ENCODE data around the gene HIVEP3. TPM values are rescaled to one million over a fixed set of nuclear protein-coding genes. Genes with fewer than 3 reads are reported as not detected.

Gene HIVEP3
- polyA plus RNA-seq, 1 of the 3 experiments (the other 2 are of a cell fraction) = 6.4 TPM

- Histone ChIP-seq H3F3A (replicated peaks; ENCODE audit: insufficient read depth) (no peaks in the 10 kb centered on the region), H3K4me1 (ENCODE audit: control insufficient read depth in 1 of 2, insufficient read depth in 2 of 2, low read depth in 1 of 2, low read length in 1 of 2) (peaks cover 0 to 36% of the 10 kb centered on the region in 2 experiments; a peak in 2 of 4 replicates), H3K27ac (ENCODE audit: low read depth in 2 of 2, low read length in 1 of 2) (no peak overlapping the region), H3K79me2 (ENCODE audit: insufficient read depth) (no peaks in the 10 kb centered on the region), H4K20me1 (ENCODE audit: insufficient read depth) (no peaks in the 10 kb centered on the region), H3K36me3 (replicated peaks in 1 of 2; ENCODE audit: control insufficient read depth in 1 of 2, insufficient read depth in 2 of 2, low read length in 1 of 2) (no peaks in the 10 kb centered on the region), H3K9me3 (no peaks in the 10 kb centered on the region), H3K27me3 (ENCODE audit: insufficient read depth) (no peaks in the 10 kb centered on the region), H3K9me2 (no peaks in the 10 kb centered on the region), H3K4me2 (no peak overlapping the region), H2AFZ (ENCODE audit: low read depth) (no peak overlapping the region), H3K9ac (no peak overlapping the region), H3K4me3 (ENCODE audit: low read depth in 2 of 2, low read length in 1 of 2) (no peak overlapping the region)
- DNase-seq = no peak
- TF ChIP-seq GABPA (IDR thresholded peaks at IDR 0.05; ENCODE audit: low read depth) (no peak), TEAD4 (IDR thresholded peaks at IDR 0.05; ENCODE audit: borderline replicate concordance, insufficient read depth) (no peak), FOXJ3 (CRISPR knock-in tag; IDR thresholded peaks at IDR 0.05) (no peak), EZH2phosphoT487 (IDR thresholded peaks at IDR 0.05; ENCODE audit: borderline replicate concordance, low read depth) (no peak), RAD21 (IDR thresholded peaks at IDR 0.05; ENCODE audit: low read length) (no peak), TCF12 (IDR thresholded peaks at IDR 0.05) (no peak), SIN3A (IDR thresholded peaks at IDR 0.05; ENCODE audit: borderline replicate concordance, low read depth, low read length) (no peak), FOXM1 (IDR thresholded peaks at IDR 0.05; ENCODE audit: low read depth) (no peak), MEF2A (IDR thresholded peaks at IDR 0.05; ENCODE audit: borderline replicate concordance, low read depth) (no peak), RCOR1 (IDR thresholded peaks at IDR 0.05; ENCODE audit: low read length) (no peak)
- TF ChIP-seq, protein P1, sequence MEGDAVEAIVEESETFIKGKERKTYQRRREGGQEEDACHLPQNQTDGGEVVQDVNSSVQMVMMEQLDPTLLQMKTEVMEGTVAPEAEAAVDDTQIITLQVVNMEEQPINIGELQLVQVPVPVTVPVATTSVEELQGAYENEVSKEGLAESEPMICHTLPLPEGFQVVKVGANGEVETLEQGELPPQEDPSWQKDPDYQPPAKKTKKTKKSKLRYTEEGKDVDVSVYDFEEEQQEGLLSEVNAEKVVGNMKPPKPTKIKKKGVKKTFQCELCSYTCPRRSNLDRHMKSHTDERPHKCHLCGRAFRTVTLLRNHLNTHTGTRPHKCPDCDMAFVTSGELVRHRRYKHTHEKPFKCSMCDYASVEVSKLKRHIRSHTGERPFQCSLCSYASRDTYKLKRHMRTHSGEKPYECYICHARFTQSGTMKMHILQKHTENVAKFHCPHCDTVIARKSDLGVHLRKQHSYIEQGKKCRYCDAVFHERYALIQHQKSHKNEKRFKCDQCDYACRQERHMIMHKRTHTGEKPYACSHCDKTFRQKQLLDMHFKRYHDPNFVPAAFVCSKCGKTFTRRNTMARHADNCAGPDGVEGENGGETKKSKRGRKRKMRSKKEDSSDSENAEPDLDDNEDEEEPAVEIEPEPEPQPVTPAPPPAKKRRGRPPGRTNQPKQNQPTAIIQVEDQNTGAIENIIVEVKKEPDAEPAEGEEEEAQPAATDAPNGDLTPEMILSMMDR (IDR thresholded peaks at IDR 0.05) = no peak
- TF ChIP-seq, protein P2, sequence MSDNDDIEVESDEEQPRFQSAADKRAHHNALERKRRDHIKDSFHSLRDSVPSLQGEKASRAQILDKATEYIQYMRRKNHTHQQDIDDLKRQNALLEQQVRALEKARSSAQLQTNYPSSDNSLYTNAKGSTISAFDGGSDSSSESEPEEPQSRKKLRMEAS (IDR thresholded peaks at IDR 0.05; ENCODE audit: low read depth) = no peak
- TF ChIP-seq, protein P3, sequence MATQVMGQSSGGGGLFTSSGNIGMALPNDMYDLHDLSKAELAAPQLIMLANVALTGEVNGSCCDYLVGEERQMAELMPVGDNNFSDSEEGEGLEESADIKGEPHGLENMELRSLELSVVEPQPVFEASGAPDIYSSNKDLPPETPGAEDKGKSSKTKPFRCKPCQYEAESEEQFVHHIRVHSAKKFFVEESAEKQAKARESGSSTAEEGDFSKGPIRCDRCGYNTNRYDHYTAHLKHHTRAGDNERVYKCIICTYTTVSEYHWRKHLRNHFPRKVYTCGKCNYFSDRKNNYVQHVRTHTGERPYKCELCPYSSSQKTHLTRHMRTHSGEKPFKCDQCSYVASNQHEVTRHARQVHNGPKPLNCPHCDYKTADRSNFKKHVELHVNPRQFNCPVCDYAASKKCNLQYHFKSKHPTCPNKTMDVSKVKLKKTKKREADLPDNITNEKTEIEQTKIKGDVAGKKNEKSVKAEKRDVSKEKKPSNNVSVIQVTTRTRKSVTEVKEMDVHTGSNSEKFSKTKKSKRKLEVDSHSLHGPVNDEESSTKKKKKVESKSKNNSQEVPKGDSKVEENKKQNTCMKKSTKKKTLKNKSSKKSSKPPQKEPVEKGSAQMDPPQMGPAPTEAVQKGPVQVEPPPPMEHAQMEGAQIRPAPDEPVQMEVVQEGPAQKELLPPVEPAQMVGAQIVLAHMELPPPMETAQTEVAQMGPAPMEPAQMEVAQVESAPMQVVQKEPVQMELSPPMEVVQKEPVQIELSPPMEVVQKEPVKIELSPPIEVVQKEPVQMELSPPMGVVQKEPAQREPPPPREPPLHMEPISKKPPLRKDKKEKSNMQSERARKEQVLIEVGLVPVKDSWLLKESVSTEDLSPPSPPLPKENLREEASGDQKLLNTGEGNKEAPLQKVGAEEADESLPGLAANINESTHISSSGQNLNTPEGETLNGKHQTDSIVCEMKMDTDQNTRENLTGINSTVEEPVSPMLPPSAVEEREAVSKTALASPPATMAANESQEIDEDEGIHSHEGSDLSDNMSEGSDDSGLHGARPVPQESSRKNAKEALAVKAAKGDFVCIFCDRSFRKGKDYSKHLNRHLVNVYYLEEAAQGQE (IDR thresholded peaks at IDR 0.05; ENCODE audit: low read depth, low read length) = no peak
- 93% methylated on average over 2 of the region's 2 CpGs for WGBS (ENCODE audit: low lambda C conversion rate)
- CTCF ChIA-PET = no interaction called here
- POLR2A ChIA-PET = no interaction called here
Observed at GRCh38 chr1:41616563-41616962, 302.2 kb downstream of the HIVEP3 start.
